Measurements from ENCODE around the gene PRKAG2. TPM values are rescaled to one million over a fixed set of nuclear protein-coding genes. Genes with fewer than 3 reads are reported as not detected.

The PRKAG2 gene
- total and polyA plus RNA-seq, 2 of the 8 experiments (the other 6 are each of a cell fraction or from before 2014, with no cell fraction given) = 7.5 to 18.1 TPM

DNA sequence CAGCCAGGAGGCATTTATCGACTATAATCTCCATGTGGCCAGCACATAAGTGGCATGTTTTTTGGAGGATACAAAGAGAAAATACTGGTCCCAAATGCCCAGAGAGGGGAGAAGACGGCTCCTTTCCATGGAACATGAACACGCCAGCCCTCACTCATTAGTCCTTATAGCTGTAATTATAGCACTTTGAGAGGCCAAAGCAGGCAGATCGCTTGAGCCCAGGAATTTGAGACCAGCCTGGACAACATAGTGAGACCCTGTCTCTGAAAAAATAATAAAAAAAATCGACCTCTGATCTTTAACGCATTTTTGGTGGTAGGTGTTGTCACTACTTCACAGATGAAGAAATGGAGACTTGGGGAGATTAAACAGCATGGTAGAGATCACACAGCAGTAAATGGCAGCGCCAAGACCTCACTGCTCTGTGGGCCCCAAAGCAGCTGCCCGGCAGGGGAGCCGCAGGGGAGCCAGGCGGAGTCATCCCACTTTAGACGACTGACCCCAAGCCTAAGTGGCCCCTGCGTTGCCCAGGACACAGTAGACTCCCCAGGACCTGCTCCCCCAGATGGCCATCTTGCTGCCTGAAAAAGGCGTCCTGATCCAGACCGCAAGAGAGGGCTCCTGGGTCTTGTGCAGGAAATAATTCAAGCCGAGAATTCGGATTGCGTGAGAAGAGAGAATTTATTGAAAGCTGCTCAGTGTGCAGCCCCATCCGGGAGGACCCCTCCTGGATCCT is 21.2 kb upstream of the PRKAG2 start:
- H3K27me3 ChIP-seq (replicated peaks in 1 of 4; ENCODE audit: control insufficient read depth in 3 of 4, extremely low read depth in 1 of 4, insufficient read depth in 3 of 4, low read length in 3 of 4) = peaks cover 0 to 3% (median 0%) of the 10 kb centered on the region in 4 experiments; a peak in 3 of 7 replicates
- H4K8ac ChIP-seq (ENCODE audit: extremely low read depth, insufficient read depth, low read length) = peak overlapping the region; percentile 47; the same call in 1 of the 2 replicates
- no peak overlapping the region for H3K56ac ChIP-seq (replicated peaks; ENCODE audit: insufficient read length, low read depth, low read length)
- no peak overlapping the region for H3K14ac ChIP-seq (ENCODE audit: insufficient read length)
- H3K9ac ChIP-seq (replicated peaks in 1 of 4; ENCODE audit: extremely low read depth in 1 of 4, low read depth in 3 of 4, low read length in 3 of 4) = no peak overlapping the region
- H3K4me2 ChIP-seq (ENCODE audit: insufficient read depth in 1 of 2, low read depth in 2 of 2, low read length in 2 of 2) = peak overlapping the region in 1 of 2 experiments; percentile 50; a peak in 1 of 4 replicates
- no peak overlapping the region for H3K4ac ChIP-seq (replicated peaks; ENCODE audit: insufficient read length, low read depth, low read length)
- H4K5ac ChIP-seq (ENCODE audit: insufficient read length, low read depth, low read length) = no peak overlapping the region
- H4K91ac ChIP-seq (replicated peaks; ENCODE audit: insufficient read length, low read length) = no peak overlapping the region
- ChIA-PET CTCF (ENCODE audit: partially characterized antibody) (interaction anchor here (0.9 to 1.8 kb wide), 8 partner anchors 11 to 179 kb away, joined by 3 to 7 read pairs (median 4); no protein-coding TSS in a partner anchor), POLR2A (ENCODE audit: partially characterized antibody) (interaction anchor here (1.3 kb wide), 1 partner anchor 10 kb away, joined by 4 read pairs; no protein-coding TSS in a partner anchor)
- no peak overlapping the region for H3K27ac ChIP-seq (ENCODE audit: low read depth, low read length)
- H2AK5ac ChIP-seq (ENCODE audit: low read depth, low read length) = no peak overlapping the region
- no peak overlapping the region for H2BK5ac ChIP-seq (ENCODE audit: low read depth, low read length)
- no peak overlapping the region for H2BK15ac ChIP-seq (ENCODE audit: low read length)
- H3K23ac ChIP-seq (ENCODE audit: insufficient read length) = no peak overlapping the region
- WGBS, 2 experiments (ENCODE audit: extremely low coverage in 1 of 2, insufficient coverage in 1 of 2, insufficient read length in 1 of 2, insufficient replicate concordance in 2 of 2, low coverage in 1 of 2, low lambda C conversion rate in 2 of 2, missing lambda C conversion rate in 1 of 2) = 85% methylated on average over 17 of the region's 18 CpGs; no CpG with 5 or more reads in 1 of the 2 experiments
- no peak for DNase-seq (ENCODE audit: low read depth in 1 of 2, low spot score in 2 of 2)
- no peak overlapping the region for H2BK12ac ChIP-seq (ENCODE audit: low read depth, low read length)
- no peaks in the 10 kb centered on the region for H3K79me1 ChIP-seq (ENCODE audit: low read depth, low read length)
- no peak overlapping the region for H3K18ac ChIP-seq (ENCODE audit: extremely low read depth, low read length)
- no peaks in the 10 kb centered on the region for H3K79me2 ChIP-seq (ENCODE audit: control insufficient read depth in 1 of 2, insufficient read depth in 2 of 2, low read length in 2 of 2)
- no peak overlapping the region for H3K4me3 ChIP-seq (ENCODE audit: extremely low read depth in 1 of 4, insufficient read depth in 2 of 4, low read depth in 3 of 4, low read length in 4 of 4)
- H2AFZ ChIP-seq (ENCODE audit: low read length) = 0 out of 2 replicates have a peak overlapping the region, but pooled peaks have one; percentile 87
- H4K20me1 ChIP-seq (replicated peaks in 1 of 2; ENCODE audit: control insufficient read depth in 1 of 2, insufficient read depth in 2 of 2, low read length in 2 of 2) = no peaks in the 10 kb centered on the region
- no peaks in the 10 kb centered on the region for H3K23me2 ChIP-seq (ENCODE audit: low read depth, low read length)
- H3K36me3 ChIP-seq (ENCODE audit: control insufficient read depth in 2 of 4, insufficient read depth in 4 of 4, low read length in 3 of 4) = no peaks in the 10 kb centered on the region
- no peak overlapping the region; the same call in 1 of the 2 replicates for H2BK20ac ChIP-seq (ENCODE audit: low read length)
- H3K4me1 ChIP-seq (replicated peaks in 1 of 4; ENCODE audit: control insufficient read depth in 3 of 4, insufficient read depth in 4 of 4, low read length in 3 of 4) = peaks cover 0 to 6% (median 3%) of the 10 kb centered on the region in 4 experiments; a peak in 4 of 7 replicates
- H2BK120ac ChIP-seq (replicated peaks; ENCODE audit: low read depth, low read length) = no peak overlapping the region
- no peaks in the 10 kb centered on the region for H3K9me3 ChIP-seq (ENCODE audit: insufficient read depth in 2 of 2, low read depth in 1 of 2, low read length in 1 of 2)
- TF ChIP-seq TBP (IDR thresholded peaks at IDR 0.05; ENCODE audit: low read depth, low read length) = no peak
- no peak for TF ChIP-seq TCF12 (IDR thresholded peaks at IDR 0.05; ENCODE audit: low read depth, low read length)
- TF ChIP-seq NANOG (IDR thresholded peaks at IDR 0.05; ENCODE audit: insufficient read depth, low read depth, low read length, poor library complexity, severe bottlenecking) = no peak
- TF ChIP-seq SAP30 (IDR thresholded peaks at IDR 0.05; ENCODE audit: insufficient read depth, insufficient replicate concordance, low read length) = no peak
- FAIRE-seq = no peak

Data from H1 (cell line).